ENCODE data around the gene EDN2.

The EDN2 gene

GRCh38 chr1:41515778-41516167 lies 31.3 kb upstream of the EDN2 start:
- no peaks in the 10 kb centered on the region for H4K20me1 ChIP-seq (ENCODE audit: insufficient read depth, low read length, poor library complexity, severe bottlenecking)
- no peak for TF ChIP-seq EZH2phosphoT487 (IDR thresholded peaks at IDR 0.05; ENCODE audit: borderline replicate concordance)
- no peak for TF ChIP-seq CTCF (conservative IDR thresholded peaks at IDR 0.05; ENCODE audit: low read length)
- H3K79me2 ChIP-seq (ENCODE audit: insufficient read depth, low read length) = no peaks in the 10 kb centered on the region
- H3K27me3 ChIP-seq (ENCODE audit: insufficient read depth, low read length, poor library complexity, severe bottlenecking) = no peaks in the 10 kb centered on the region
- no peaks in the 10 kb centered on the region for H3K9me3 ChIP-seq (ENCODE audit: insufficient read depth, low read depth, low read length)
- no peak overlapping the region for H3K4me3 ChIP-seq (ENCODE audit: low read length, poor library complexity, severe bottlenecking)
- H3F3A ChIP-seq (ENCODE audit: low read depth) = no peaks in the 10 kb centered on the region
- H3K9me2 ChIP-seq (replicated peaks; ENCODE audit: low read depth, low read length) = no peaks in the 10 kb centered on the region
- no peak overlapping the region for H3K4me2 ChIP-seq (ENCODE audit: low read depth, low read length, poor library complexity, severe bottlenecking)
- no peaks in the 10 kb centered on the region for H3K36me3 ChIP-seq (ENCODE audit: insufficient read depth, low read length)
- H3K9ac ChIP-seq (ENCODE audit: low read depth, low read length, poor library complexity, severe bottlenecking) = no peak overlapping the region
- H2AFZ ChIP-seq (ENCODE audit: low read length) = no peak overlapping the region
- H3K4me1 ChIP-seq (ENCODE audit: insufficient read depth, low read length, poor library complexity, severe bottlenecking) = no peaks in the 10 kb centered on the region

- Histone ChIP-seq H3K9me2 (replicated peaks; ENCODE audit: low read depth, low read length) (no peaks in the 10 kb centered on the region), H3K79me2 (ENCODE audit: insufficient read depth, low read length) (no peaks in the 10 kb centered on the region), H2AFZ (ENCODE audit: low read length) (no peak overlapping the region), H3K36me3 (ENCODE audit: insufficient read depth, low read length) (no peaks in the 10 kb centered on the region), H3K4me1 (ENCODE audit: insufficient read depth, low read length, poor library complexity, severe bottlenecking) (no peaks in the 10 kb centered on the region), H3K9ac (ENCODE audit: low read depth, low read length, poor library complexity, severe bottlenecking) (no peak overlapping the region), H3K9me3 (ENCODE audit: insufficient read depth, low read depth, low read length) (no peaks in the 10 kb centered on the region), H4K20me1 (ENCODE audit: insufficient read depth, low read length, poor library complexity, severe bottlenecking) (no peaks in the 10 kb centered on the region), H3F3A (ENCODE audit: low read depth) (no peaks in the 10 kb centered on the region), H3K4me3 (ENCODE audit: low read length, poor library complexity, severe bottlenecking) (no peak overlapping the region), H3K27me3 (ENCODE audit: insufficient read depth, low read length, poor library complexity, severe bottlenecking) (no peaks in the 10 kb centered on the region), H3K4me2 (ENCODE audit: low read depth, low read length, poor library complexity, severe bottlenecking) (no peak overlapping the region)
- TF ChIP-seq CTCF (conservative IDR thresholded peaks at IDR 0.05; ENCODE audit: low read length) (no peak), EZH2phosphoT487 (IDR thresholded peaks at IDR 0.05; ENCODE audit: borderline replicate concordance) (no peak)
Measured at GRCh38 chr1:41515131-41515678, 30.7 kb upstream of the EDN2 start.

- no peaks in the 10 kb centered on the region for H4K20me1 ChIP-seq (ENCODE audit: insufficient read depth, low read length, poor library complexity, severe bottlenecking)
- TF ChIP-seq EZH2phosphoT487 (IDR thresholded peaks at IDR 0.05; ENCODE audit: borderline replicate concordance) (no peak), CTCF (conservative IDR thresholded peaks at IDR 0.05; ENCODE audit: low read length) (no peak)
Measured at GRCh38 chr1:41514381-41514780, 29.9 kb upstream of the EDN2 start.

More at GRCh38 chr1:41514381-41514780, 29.9 kb upstream of the EDN2 start:
- Histone ChIP-seq H3K9me3 (ENCODE audit: insufficient read depth, low read depth, low read length) (no peaks in the 10 kb centered on the region), H2AFZ (ENCODE audit: low read length) (no peak overlapping the region), H3K4me3 (ENCODE audit: low read length, poor library complexity, severe bottlenecking) (no peak overlapping the region), H3K27me3 (ENCODE audit: insufficient read depth, low read length, poor library complexity, severe bottlenecking) (no peaks in the 10 kb centered on the region), H3K4me1 (ENCODE audit: insufficient read depth, low read length, poor library complexity, severe bottlenecking) (no peaks in the 10 kb centered on the region), H3K4me2 (ENCODE audit: low read depth, low read length, poor library complexity, severe bottlenecking) (no peak overlapping the region), H3K36me3 (ENCODE audit: insufficient read depth, low read length) (no peaks in the 10 kb centered on the region), H3F3A (ENCODE audit: low read depth) (no peaks in the 10 kb centered on the region), H3K9me2 (replicated peaks; ENCODE audit: low read depth, low read length) (no peaks in the 10 kb centered on the region), H3K79me2 (ENCODE audit: insufficient read depth, low read length) (no peaks in the 10 kb centered on the region), H3K9ac (ENCODE audit: low read depth, low read length, poor library complexity, severe bottlenecking) (no peak overlapping the region)
